Kidney (tissue), 14 donors: Measurements from ENCODE around the gene SLC25A22. TPM values are rescaled to one million over a fixed set of nuclear protein-coding genes. Genes with fewer than 3 reads are reported as not detected.
A peak's percentile ranks its signal among the peaks of the same experiment; 100 is the strongest.

ENCODE experiments used
- DNase-seq, 5 donors: peaks; one replicate each; pipeline ENCODE4 v3.0.0-alpha.2; 2013 to 2020
- FAIRE-seq: peaks from 2 replicates; lab custom pipeline; 2012; peaks lifted over from hg19 to GRCh38; lab: Jason Lieb, UNC
- H3K27ac ChIP-seq, 2 donors: one replicate each; pipeline ENCODE4 v1.7.0; 2013; ENCODE audit warnings: low read depth in 2 of 2, low read length in 2 of 2, inconsistent platforms in 1 of 2
- H3K27me3 ChIP-seq: one replicate; pipeline ENCODE4 v1.7.1; 2013; ENCODE audit warnings: low read length, inconsistent platforms; ENCODE audit not compliant: control insufficient read depth, insufficient read depth
- H3K36me3 ChIP-seq, 3 donors: one replicate each; pipeline versions ENCODE4 v1.7.0 to v1.7.1; 2013; ENCODE audit warnings: low read length in 3 of 3, control low read depth in 1 of 3, inconsistent platforms in 1 of 3; ENCODE audit not compliant: insufficient read depth in 3 of 3, control insufficient read depth in 2 of 3
- H3K4me1 ChIP-seq, 3 donors: one replicate each; pipeline versions ENCODE4 v1.7.0 to v1.7.1; 2013; ENCODE audit warnings: low read length in 3 of 3, inconsistent platforms in 1 of 3, low read depth in 1 of 3; ENCODE audit not compliant: control insufficient read depth in 2 of 3, insufficient read depth in 2 of 3
- H3K4me3 ChIP-seq, 3 donors: one replicate each; pipeline versions ENCODE4 v1.7.0 to v1.8.1; 2013; ENCODE audit warnings: low read length in 3 of 3, control low read depth in 1 of 3, inconsistent platforms in 1 of 3
- H3K9ac ChIP-seq, 3 donors: one replicate each; pipeline versions ENCODE4 v1.7.0 to v1.7.1; 2013; ENCODE audit warnings: low read length in 3 of 3, control low read depth in 1 of 3, inconsistent platforms in 1 of 3
- H3K9me3 ChIP-seq, 3 donors: one replicate each; pipeline versions ENCODE4 v1.7.0 to v1.7.1; 2013; ENCODE audit warnings: low read length in 3 of 3, control low read depth in 1 of 3, inconsistent platforms in 1 of 3; ENCODE audit not compliant: control insufficient read depth in 2 of 3, insufficient read depth in 1 of 3
- intact Hi-C: fragments of 100-400 bp; cut with DNase I; formaldehyde crosslinking; loops from one replicate; pipeline ENCODE4 v1.11.1; 2022
- polyA plus RNA-seq: library from polyadenylated mRNA; stranded (reverse); fragments of 350-450 nt; fragmentation: Illumina TruSeq; extraction: RNeasy Lipid Tissue Mini Kit (QIAGEN cat#74804); gene quantifications from one replicate; pipeline ENCODE4 v1.2.3, GENCODE V29; 2014; ENCODE audit warnings: low read depth, low replicate concordance; ENCODE audit not compliant: insufficient read depth
- total RNA-seq: library from RNA; stranded (reverse); fragmentation: NEBNext Ultra II Directional; extraction: Animal tissue kit (Norgen Biotek cat#: 25700); gene quantifications from one replicate; pipeline ENCODE4 v1.2.1, GENCODE V29; 2021
- TF ChIP-seq, protein P1 (sequence below): IDR thresholded peaks from 3 replicates; pipeline ENCODE4 v1.5.1; 2012; ENCODE audit warnings: mild to moderate bottlenecking, moderate library complexity, borderline replicate concordance; ENCODE audit not compliant: insufficient read depth; ENCODE audit errors: extremely low read depth
- donor health status: control.
- donor health status: control.
- donor health status: control.
- donor health status: control.
- donor health status: control.
- donor health status: DM: yes; HTN: yes; CAD: no.
- donor health status: Normal renal cell carcinoma (clear cell type).

Gene SLC25A22
- total and polyA plus RNA-seq, 2 donors from 2014 or later: 14.3 to 17.8 TPM

GRCh38 chr11:836700-837099 lies 38.6 kb upstream of the SLC25A22 start:
- no peaks in the 10 kb centered on the region for H3K9me3 ChIP-seq
- no peak overlapping the region for H3K9ac ChIP-seq
- no peak overlapping the region for H3K4me3 ChIP-seq
- H3K36me3 ChIP-seq: peaks cover 0 to 34% (median 10%) of the 10 kb centered on the region in 3 donors
- intact Hi-C loops: no loop called here
- TF ChIP-seq, protein P1, sequence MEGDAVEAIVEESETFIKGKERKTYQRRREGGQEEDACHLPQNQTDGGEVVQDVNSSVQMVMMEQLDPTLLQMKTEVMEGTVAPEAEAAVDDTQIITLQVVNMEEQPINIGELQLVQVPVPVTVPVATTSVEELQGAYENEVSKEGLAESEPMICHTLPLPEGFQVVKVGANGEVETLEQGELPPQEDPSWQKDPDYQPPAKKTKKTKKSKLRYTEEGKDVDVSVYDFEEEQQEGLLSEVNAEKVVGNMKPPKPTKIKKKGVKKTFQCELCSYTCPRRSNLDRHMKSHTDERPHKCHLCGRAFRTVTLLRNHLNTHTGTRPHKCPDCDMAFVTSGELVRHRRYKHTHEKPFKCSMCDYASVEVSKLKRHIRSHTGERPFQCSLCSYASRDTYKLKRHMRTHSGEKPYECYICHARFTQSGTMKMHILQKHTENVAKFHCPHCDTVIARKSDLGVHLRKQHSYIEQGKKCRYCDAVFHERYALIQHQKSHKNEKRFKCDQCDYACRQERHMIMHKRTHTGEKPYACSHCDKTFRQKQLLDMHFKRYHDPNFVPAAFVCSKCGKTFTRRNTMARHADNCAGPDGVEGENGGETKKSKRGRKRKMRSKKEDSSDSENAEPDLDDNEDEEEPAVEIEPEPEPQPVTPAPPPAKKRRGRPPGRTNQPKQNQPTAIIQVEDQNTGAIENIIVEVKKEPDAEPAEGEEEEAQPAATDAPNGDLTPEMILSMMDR: no peak
- no peak overlapping the region for H3K27ac ChIP-seq
- FAIRE-seq (no peak), DNase-seq (no peak)
- H3K27me3 ChIP-seq: no peaks in the 10 kb centered on the region
- H3K4me1 ChIP-seq: peaks cover 0 to 43% (median 12%) of the 10 kb centered on the region in 3 donors

- DNase-seq: no peak
- H3K36me3 ChIP-seq: peaks cover 0 to 34% (median 10%) of the 10 kb centered on the region in 3 donors
- H3K4me3 ChIP-seq: no peak overlapping the region
- no peak for FAIRE-seq
- no peak overlapping the region for H3K27ac ChIP-seq
- H3K27me3 ChIP-seq: no peaks in the 10 kb centered on the region
- H3K9ac ChIP-seq: no peak overlapping the region
- TF ChIP-seq, protein P1: no peak
- no peaks in the 10 kb centered on the region for H3K9me3 ChIP-seq
- peaks cover 0 to 42% (median 9%) of the 10 kb centered on the region in 3 donors for H3K4me1 ChIP-seq
- intact Hi-C loops: no loop called here
These were observed 38.2 kb upstream of the SLC25A22 start for GRCh38 chr11:836274-836673.

- FAIRE-seq (no peak), DNase-seq (peak; percentile 80 to 95 (median 87))
- Histone ChIP-seq H3K9ac (peak overlapping the region in 1 of 3 donors; percentile 78), H3K36me3 (peaks cover 0 to 27% (median 7%) of the 10 kb centered on the region in 3 donors), H3K27ac (peak overlapping the region; percentile 91 to 93), H3K27me3 (no peaks in the 10 kb centered on the region), H3K9me3 (no peaks in the 10 kb centered on the region), H3K4me3 (peak overlapping the region in 2 of 3 donors; percentile 12 to 59), H3K4me1 (peaks cover 0 to 42% (median 7%) of the 10 kb centered on the region in 3 donors)
- intact Hi-C loops: no loop called here
- TF ChIP-seq, protein P1: no peak
These were observed 36.6 kb upstream of the SLC25A22 start for GRCh38 chr11:834371-835316.
